ENCODE results near the gene YTHDC2.

DNA sequence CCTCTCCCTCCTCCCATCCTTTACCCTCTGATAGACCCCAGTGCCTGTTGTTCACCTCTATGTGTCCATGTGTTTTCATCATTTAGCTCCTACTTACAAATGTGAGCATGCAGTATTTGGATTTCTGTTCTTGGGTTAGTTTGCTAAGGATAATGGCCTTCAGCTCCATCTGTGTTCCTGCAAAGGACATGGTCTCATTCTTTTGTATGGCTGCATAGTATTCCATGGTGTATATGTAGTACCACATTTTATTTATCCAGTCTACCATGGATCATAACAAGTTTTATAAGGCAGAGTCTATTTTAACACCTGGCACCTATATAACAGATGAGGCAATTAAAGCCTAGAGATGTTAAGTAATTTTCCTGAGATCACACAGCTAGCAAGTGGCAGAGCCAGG is 7.4 kb downstream of the YTHDC2 start:
- TF ChIP-seq REST (IDR thresholded peaks at IDR 0.05; ENCODE audit: insufficient replicate concordance, low read depth): no peak
- no peak for TF ChIP-seq CTCF (IDR thresholded peaks at IDR 0.05; ENCODE audit: insufficient read depth, low read length)
- no peak for TF ChIP-seq POLR2AphosphoS5 (IDR thresholded peaks at IDR 0.05; ENCODE audit: low read depth)
- no peak for TF ChIP-seq SPI1 (IDR thresholded peaks at IDR 0.05; ENCODE audit: borderline replicate concordance, low read depth)
- TF ChIP-seq GABPA (IDR thresholded peaks at IDR 0.05; ENCODE audit: low read depth): no peak
